DND-41 (cell line): ENCODE results near the gene FTO.
A peak's percentile ranks its signal among the peaks of the same experiment; 100 is the strongest.

ENCODE experiments used
- ATAC-seq: fragments of 200-7000 bp; cut with Tn5 transposase; 3 replicates; pipeline ENCODE4 v1.9.1; 2021; ENCODE audit warnings: low read depth; ENCODE audit not compliant: insufficient read depth
- DNase-seq: peaks from one replicate; pipeline ENCODE4 v3.0.0-alpha.2; 2020
- H2AFZ ChIP-seq: 2 replicates; pipeline ENCODE4 v1.6.0; 2012; ENCODE audit warnings: low read depth, low read length
- H3K27ac ChIP-seq: 2 replicates; pipeline ENCODE4 v1.5.1; 2012; ENCODE audit warnings: low read length, inconsistent platforms
- H3K27me3 ChIP-seq: fragments of 200-600 bp; sonication (generic); 2 replicates; pipeline ENCODE4 v1.6.0; 2012; ENCODE audit warnings: low read length, mild to moderate bottlenecking, inconsistent platforms; ENCODE audit not compliant: insufficient read depth, poor library complexity
- H3K36me3 ChIP-seq: 2 replicates; pipeline ENCODE4 v1.5.1; 2012; ENCODE audit warnings: low read length, inconsistent platforms; ENCODE audit not compliant: insufficient read depth
- H3K4me1 ChIP-seq: 2 replicates; pipeline ENCODE4 v1.5.1; 2012; ENCODE audit warnings: mild to moderate bottlenecking, low read length; ENCODE audit not compliant: insufficient read depth
- H3K4me2 ChIP-seq: 2 replicates; pipeline ENCODE4 v1.6.0; 2012; ENCODE audit warnings: mild to moderate bottlenecking, moderate library complexity, low read length, inconsistent platforms; ENCODE audit not compliant: insufficient read depth
- H3K4me3 ChIP-seq, 2 experiments: fragments of 200-600 bp in 1 of 2; shearing (Covaris generic) in 1 of 2; 2 replicates each; pipeline ENCODE4 v1.5.1; 2012 to 2016; ENCODE audit warnings: inconsistent platforms in 2 of 2, low read length in 2 of 2, mild to moderate bottlenecking in 2 of 2, low read depth in 1 of 2, moderate library complexity in 1 of 2
- H3K79me2 ChIP-seq: 2 replicates; pipeline ENCODE4 v1.6.0; 2012; ENCODE audit warnings: low read length, inconsistent platforms; ENCODE audit not compliant: insufficient read depth
- H3K9ac ChIP-seq: 2 replicates; pipeline ENCODE4 v1.6.0; 2012; ENCODE audit warnings: low read depth, mild to moderate bottlenecking, inconsistent platforms, low read length, moderate library complexity
- H3K9me3 ChIP-seq: 2 replicates; pipeline ENCODE4 v1.5.1; 2012; ENCODE audit warnings: low read length, moderate library complexity, mild to moderate bottlenecking, inconsistent platforms; ENCODE audit not compliant: insufficient read depth, severe bottlenecking
- H4K20me1 ChIP-seq: 2 replicates; pipeline ENCODE4 v1.6.0; 2012; ENCODE audit warnings: low read length; ENCODE audit not compliant: insufficient read depth
- CTCF ChIP-seq: IDR thresholded peaks from 2 replicates; pipeline ENCODE4 v1.5.1; 2012; ENCODE audit warnings: borderline replicate concordance, low read length, moderate library complexity, mild to moderate bottlenecking; ENCODE audit not compliant: poor library complexity, severe bottlenecking; ENCODE audit errors: extremely low read depth
- EZH2 ChIP-seq: IDR thresholded peaks from 3 replicates; pipeline ENCODE4 v1.6.1; 2012; ENCODE audit warnings: borderline replicate concordance, low read depth, mild to moderate bottlenecking, moderate library complexity, low read length, inconsistent platforms; ENCODE audit not compliant: severe bottlenecking

Gene FTO

GRCh38 chr16:54006693-54007092 is 302.7 kb downstream of the FTO start:
- Histone ChIP-seq H3K4me2 (no peak overlapping the region), H3K27ac (no peak overlapping the region), H3K9me3 (peaks cover 3% of the 10 kb centered on the region), H3K79me2 (no peaks in the 10 kb centered on the region), H3K27me3 (no peaks in the 10 kb centered on the region), H3K36me3 (peaks cover 21% of the 10 kb centered on the region; the same call in 1 of the 2 replicates), H2AFZ (no peak overlapping the region), H3K4me1 (no peaks in the 10 kb centered on the region), H4K20me1 (no peaks in the 10 kb centered on the region), H3K4me3 (no peak overlapping the region), H3K9ac (no peak overlapping the region)
- ATAC-seq (no peak), DNase-seq (no peak)
- no peak for TF ChIP-seq CTCF
- TF ChIP-seq EZH2: no peak

- H3K9me3 ChIP-seq: peaks cover 10% of the 10 kb centered on the region
- no peak overlapping the region for H3K4me3 ChIP-seq
- H2AFZ ChIP-seq: no peak overlapping the region
- H3K27ac ChIP-seq: no peak overlapping the region
- no peaks in the 10 kb centered on the region for H3K27me3 ChIP-seq
- H3K36me3 ChIP-seq: peaks cover 19% of the 10 kb centered on the region; the same call in 1 of the 2 replicates
- H3K9ac ChIP-seq: no peak overlapping the region
- no peak for ATAC-seq
- H3K4me2 ChIP-seq: no peak overlapping the region
- TF ChIP-seq CTCF (no peak), EZH2 (no peak)
- H3K4me1 ChIP-seq: no peaks in the 10 kb centered on the region
- H3K79me2 ChIP-seq: no peaks in the 10 kb centered on the region
- no peaks in the 10 kb centered on the region for H4K20me1 ChIP-seq
- DNase-seq: no peak
These were observed 303.5 kb downstream of the FTO start for GRCh38 chr16:54007504-54007903.

GRCh38 chr16:54009464-54010176 is 305.7 kb downstream of the FTO start:
- ATAC-seq (no peak), DNase-seq (no peak)
- H3K9ac ChIP-seq: no peak overlapping the region
- H3K9me3 ChIP-seq: peaks cover 15% of the 10 kb centered on the region
- no peak overlapping the region for H2AFZ ChIP-seq
- H3K36me3 ChIP-seq: peaks cover 19% of the 10 kb centered on the region; the same call in 1 of the 2 replicates
- TF ChIP-seq EZH2: no peak
- TF ChIP-seq CTCF: no peak
- no peak overlapping the region for H3K4me2 ChIP-seq
- H3K4me3 ChIP-seq: no peak overlapping the region
- no peaks in the 10 kb centered on the region for H3K27me3 ChIP-seq
- peak overlapping the region; percentile 26 for H3K27ac ChIP-seq
- H4K20me1 ChIP-seq: no peaks in the 10 kb centered on the region
- H3K4me1 ChIP-seq: peaks cover 15% of the 10 kb centered on the region
- no peaks in the 10 kb centered on the region for H3K79me2 ChIP-seq

GRCh38 chr16:54015147-54015546 is 311.2 kb downstream of the FTO start:
- no peak for TF ChIP-seq CTCF
- no peak for TF ChIP-seq EZH2

More at GRCh38 chr16:54015147-54015546, 311.2 kb downstream of the FTO start:
- Histone ChIP-seq H3K27me3 (no peaks in the 10 kb centered on the region), H3K27ac (0 out of 2 replicates have a peak overlapping the region, but pooled peaks have one; percentile 13), H3K36me3 (peaks cover 15% of the 10 kb centered on the region; the same call in 1 of the 2 replicates), H3K4me2 (no peak overlapping the region), H2AFZ (no peak overlapping the region), H3K9me3 (peaks cover 17% of the 10 kb centered on the region), H3K4me1 (peaks cover 15% of the 10 kb centered on the region), H3K4me3 (no peak overlapping the region), H3K79me2 (no peaks in the 10 kb centered on the region), H4K20me1 (no peaks in the 10 kb centered on the region), H3K9ac (no peak overlapping the region)
- DNase-seq (no peak), ATAC-seq (no peak)
